HG02981 (cell line): ENCODE measurements around the gene SH3PXD2A.

Source experiments
- ATAC-seq: cut with Tn5 transposase; IDR thresholded peaks from one replicate; pipeline ENCODE4 v1.9.1; 2021; ENCODE audit warnings: mild to moderate bottlenecking, moderate library complexity; ENCODE audit not compliant: unreplicated experiment

Gene SH3PXD2A

DNA sequence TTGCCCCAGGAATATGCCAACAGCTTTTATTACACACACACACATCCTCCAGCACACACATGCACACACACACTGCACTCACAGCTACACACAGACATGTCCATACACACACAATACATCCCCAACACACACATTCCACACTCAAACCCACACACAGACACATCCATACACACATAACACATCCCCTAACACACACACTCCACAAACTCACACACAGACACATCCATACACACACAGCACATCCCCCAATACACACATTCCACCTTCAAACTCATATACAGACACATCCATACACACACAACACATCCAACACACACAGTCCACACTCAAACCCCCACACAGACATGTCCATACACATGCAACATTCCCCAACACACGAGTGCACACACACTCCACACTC is 19.1 kb downstream of the SH3PXD2A start:
- ATAC-seq = no peak

DNA sequence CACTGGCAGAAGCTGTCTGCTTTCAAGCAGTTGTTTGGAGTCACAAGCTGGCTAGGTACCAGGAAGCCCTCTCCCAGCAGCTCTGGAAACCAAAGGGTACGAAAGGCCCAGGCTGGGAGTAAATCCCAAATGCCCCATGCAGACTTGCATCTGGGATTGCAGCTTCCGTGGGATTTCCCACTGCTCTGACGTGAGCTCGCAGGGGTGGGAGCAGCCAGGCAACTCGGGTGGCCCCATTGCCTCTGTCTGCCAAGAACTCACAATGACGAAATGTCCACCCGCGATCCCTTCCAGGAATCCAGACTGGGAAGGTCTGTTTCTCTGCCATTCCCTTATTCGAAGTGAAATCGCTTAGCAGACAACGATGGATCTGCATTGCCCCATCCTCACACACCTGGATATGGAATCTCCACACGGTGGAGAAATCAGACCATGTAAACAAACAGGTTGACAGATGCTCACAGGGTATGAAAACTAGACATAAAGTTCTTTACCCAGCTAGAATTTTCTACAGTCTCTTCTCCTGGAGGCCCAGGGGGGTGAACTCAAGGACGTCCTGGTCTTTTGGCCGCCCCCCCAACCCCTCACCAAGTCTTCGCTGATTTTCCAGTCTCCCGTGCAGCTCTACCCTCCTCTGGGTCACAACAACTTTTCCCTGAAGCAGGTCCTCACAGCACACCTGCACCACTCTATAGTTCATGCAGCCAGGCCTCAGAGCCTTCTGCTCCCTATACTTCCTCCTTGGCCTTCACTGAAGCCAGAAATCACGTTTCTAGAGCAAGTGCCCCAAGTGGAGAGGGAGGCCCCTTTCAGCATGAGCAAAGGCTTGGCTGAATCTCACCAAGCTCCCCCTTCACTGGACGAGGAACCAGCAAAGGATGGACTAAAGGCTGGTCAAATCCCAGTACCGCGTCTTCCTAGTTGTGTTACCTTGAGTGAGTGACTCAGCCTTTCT is 20.0 kb downstream of the SH3PXD2A start:
- ATAC-seq = no peak

DNA sequence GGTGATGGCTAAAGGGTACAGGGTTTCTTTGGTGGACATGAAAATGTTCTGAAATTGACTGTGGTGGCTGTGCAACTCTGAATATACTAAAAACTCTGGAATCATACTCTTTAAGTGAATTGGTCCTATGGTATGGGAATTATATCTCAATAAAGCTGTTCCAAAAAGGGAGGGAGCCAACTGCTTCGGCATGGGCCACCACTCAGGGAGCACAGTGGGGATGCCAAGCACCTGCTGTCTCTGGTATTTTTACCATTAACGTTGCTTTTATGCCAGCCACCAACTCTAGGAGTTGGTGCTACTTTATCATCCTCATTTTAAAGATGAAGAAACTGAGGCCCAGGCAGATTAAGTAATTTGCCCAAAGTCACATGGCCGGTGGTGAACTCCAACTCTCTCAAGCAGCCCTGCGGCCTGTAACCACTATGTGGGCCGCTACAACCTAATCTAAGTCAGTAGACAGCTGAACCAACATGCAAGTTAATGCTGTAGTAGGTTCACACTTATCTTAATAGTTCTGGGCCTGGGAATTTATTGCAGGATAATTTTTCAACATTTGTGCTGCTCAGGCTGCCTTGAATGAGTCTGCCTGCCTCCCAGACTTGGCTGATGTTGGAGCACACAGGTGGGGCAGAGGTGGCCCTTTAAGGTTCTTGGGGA is 20.8 kb downstream of the SH3PXD2A start:
- no peak for ATAC-seq

DNA sequence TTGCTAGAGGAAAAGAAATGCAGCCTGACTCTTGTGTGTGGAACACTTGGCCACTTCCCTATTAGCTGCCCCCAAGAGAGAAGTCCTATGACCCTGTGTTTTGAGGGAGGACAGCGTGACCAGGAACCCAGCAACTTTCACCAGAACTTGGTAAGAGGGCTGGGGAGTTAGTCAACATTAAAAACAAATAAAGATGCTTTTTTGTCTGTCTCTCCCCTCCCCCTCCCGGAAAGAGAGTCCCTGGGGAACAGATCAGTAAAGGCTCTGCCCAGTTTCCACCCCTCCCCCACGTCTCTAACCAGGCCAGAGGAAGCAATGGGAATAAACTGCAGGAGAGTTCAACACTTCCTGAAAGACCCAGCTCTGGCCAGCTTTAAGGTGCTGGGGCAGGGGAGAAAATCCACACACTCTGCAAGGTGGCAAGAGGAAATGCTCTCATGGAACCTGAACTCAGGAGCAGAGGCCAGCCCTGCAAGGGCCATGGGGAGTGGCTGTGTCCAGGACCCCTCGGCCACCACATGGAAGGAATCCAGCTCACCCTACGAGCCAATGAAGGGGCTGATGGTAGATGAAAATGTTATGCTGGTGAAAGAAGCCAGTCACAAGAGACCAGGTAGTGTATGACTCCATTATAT is 21.5 kb downstream of the SH3PXD2A start:
- ATAC-seq = no peak

DNA sequence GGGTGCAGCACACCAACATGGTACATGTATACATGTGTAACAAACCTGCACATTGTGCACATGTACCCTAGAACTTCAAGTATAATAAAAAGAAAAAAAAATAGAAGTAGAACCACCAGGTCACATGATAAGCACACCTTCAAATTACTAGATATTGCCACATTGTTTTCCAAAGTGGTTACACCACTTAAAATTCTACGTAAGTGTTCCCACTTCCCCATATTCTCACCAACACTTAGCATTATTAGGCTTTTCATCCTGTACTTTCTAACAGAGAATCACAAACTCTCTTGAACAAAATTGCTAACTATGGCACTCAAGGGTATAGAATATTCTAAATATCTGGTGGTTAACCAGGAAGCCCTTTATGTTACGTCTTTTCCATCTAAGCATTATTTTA is 22.6 kb downstream of the SH3PXD2A start:
- no peak for ATAC-seq

GRCh38 chr10:103829838-103830465 is 25.4 kb downstream of the SH3PXD2A start:
- ATAC-seq = no peak

DNA sequence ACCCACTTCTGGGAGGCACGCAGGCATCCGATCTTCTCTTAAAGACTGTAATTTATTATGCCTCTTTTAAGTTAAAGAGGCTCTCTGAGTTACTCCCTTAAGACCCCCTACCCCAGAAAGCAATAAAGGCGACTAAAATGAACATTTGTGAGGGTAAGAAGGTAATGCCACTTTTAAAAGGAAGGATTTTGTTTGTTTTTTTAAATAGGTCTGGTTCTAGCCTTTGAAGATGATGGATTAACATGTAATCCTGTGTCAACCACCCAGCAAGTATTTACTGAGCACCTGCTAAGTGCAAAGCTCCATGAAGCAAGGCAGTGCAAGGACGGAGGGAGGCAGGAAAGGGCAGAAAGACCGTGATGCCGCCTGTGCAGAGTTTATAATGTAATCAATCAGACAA is 26.1 kb downstream of the SH3PXD2A start:
- no peak for ATAC-seq

DNA sequence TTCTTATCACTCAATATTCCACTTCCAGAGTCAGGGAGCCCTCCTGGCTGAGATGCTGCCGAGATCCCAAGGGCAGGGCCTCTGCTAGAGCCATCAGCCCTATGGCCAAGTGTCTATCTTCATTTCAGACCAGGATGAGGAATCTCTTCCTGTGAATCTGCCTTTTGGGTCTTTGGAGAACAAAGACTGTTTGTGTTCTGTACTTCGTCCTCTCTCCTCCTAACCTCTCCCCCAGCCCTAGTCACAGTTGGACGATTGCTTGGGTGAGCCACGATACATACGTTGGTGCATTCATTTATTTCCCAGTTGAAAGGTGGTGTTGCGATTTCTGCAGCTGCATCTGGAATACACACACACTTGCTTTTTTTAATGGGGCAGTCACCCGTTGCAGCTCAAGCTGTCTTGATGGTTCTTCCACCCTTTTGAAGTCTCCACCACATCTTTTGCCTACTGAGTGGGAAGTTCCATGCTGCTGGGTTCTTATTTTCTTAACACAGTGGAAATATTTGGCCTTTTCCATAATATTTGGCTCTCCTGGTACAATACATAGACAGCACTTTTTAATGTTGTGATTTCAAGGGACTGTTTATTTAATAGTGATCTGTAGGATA is 26.7 kb downstream of the SH3PXD2A start:
- no peak for ATAC-seq

GRCh38 chr10:103828107-103828506 is 27.3 kb downstream of the SH3PXD2A start:
- ATAC-seq = no peak

GRCh38 chr10:103826885-103827284 is 28.5 kb downstream of the SH3PXD2A start:
- ATAC-seq = no peak

- no peak for ATAC-seq
These were observed 31.1 kb downstream of the SH3PXD2A start for GRCh38 chr10:103824281-103824680.

DNA sequence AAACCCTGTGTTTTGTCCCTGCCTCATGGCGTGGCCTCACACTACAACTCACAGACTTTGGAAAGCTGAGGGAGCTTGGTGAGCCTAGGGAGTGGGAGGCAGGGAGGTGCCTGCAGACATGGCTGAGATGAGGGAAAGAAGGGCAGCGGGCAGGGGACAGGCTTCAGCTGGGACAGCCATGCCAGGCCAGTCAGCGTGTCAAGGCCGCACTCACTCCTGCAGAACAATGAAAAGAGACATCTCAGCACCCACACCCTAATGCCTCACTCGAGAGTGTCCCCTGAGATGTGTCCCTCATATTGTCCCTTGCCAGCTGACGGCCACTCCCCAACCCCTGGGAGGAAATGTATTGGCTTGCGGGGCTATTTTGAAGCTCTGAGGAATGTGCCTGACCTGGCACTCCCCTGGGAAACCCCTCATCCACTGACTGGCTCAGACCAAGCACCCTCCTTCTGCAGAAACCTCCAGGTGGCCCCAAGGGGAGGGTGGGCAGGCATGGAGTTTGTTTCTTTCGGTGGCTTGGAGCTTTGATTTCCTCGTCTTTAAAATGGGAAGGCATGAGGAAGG is 31.6 kb downstream of the SH3PXD2A start:
- no peak for ATAC-seq

DNA sequence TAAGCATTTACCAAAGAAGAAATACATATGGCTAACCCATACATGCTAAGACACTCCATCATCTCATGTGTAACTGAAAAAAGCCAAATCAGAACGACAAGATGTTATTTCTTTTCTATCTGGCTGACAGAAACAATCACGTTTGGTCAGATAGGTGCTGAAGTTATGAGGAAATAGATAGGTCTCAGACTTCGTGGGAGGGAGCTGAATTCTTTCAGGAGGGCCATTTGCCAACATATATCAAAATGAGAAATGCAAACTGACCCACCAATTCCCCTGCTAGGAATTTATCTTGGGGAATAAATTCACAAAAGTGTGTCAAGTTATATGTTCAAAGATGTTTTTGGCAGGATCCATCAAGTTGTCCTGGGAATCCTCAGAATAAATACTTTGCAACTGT is 32.6 kb downstream of the SH3PXD2A start:
- no peak for ATAC-seq

GRCh38 chr10:103822107-103822716 is 33.2 kb downstream of the SH3PXD2A start:
- ATAC-seq = no peak

DNA sequence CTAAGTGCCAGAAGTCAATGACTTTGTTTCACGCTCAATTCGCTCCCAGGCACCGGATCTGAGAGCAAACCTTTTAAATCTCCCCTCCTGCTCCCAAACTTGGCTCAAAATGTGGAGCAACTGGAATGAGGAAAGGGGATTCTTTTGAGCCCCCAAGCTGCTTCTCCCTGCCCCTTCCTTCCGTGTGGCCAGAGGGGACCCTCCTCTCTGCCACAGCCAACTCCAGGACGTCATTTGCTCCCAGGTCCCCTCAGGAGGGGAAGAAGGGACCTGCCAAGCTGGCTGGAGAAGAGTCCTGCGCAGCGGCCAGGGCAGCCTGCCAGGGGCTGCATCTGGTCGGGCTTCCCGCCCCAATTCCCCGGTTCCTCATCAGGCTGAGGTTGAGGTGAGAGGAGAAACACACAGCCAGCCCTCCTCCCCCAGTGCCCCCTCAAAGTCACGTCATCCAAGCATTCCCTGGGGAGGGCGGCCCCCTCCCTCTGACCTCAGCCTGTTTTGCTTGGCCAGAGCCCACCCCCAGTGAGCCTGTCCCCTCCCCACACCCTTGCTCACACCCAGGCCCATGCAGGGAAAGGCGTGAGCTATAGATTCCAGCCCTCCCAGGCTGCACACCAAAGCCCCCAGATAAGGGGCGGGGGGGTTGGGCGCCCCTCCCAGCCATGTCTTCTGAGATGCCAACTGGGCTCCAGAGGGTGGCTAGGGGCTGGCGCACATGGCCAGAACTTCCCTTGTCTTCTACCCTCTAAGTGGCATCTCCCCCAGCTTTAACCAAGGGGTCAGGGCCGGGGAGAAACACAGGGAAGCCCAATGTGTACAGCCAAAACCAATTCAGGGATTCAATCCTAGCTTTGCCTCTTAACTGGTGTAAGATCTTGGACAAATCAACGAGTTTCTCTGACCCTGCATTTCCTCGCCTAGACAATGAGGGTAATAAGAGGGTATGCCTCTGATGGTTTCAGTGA is 35.0 kb downstream of the SH3PXD2A start:
- no peak for ATAC-seq

DNA sequence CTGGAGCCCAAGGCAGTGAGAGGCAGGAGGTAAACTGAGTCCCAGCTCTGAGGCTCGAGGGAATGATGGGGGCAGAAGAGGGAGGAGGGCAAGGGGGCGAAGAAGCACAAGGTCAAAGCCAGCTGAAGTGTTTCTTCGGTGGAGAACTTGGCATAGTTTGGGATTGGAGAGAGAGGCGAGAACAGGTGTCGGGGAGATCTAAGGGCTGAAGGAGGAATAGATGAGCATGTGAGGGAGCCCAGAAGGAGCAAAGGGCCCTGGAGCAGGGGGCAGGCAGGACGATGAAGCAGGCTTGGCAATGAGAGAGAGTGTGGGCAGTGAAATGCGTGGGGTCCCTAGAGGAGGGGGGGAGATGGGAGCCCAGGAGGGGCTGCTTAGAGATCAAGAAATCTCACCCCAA is 35.9 kb downstream of the SH3PXD2A start:
- ATAC-seq = no peak

DNA sequence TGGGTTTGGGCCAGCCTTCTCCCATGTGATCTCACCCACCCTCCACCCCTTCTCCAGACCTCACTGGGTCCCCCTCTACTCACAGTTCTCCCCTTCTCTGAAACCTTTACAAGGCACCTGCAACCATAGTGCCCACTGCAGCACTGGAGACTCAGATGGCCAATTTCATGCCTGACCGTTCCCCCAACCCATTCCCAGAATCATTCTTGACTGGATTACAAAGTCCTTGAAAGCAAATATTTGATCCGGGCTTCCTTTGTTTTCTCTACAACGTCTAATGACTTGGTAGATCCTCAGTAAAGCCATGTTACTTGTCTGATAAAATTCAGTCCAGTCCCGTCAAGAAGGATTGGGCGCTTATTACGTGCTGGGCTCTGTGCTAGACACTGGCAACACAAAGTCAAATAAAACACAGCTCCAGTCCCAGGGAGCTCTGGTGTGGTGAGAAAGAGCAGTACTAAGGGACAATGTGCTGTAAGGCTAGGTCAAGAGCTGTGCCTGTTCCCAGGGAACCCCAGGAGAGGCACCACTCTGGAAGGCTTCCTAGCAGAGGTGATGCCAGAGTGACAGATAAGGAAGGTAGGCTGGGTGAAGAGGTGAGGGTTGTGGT is 36.5 kb downstream of the SH3PXD2A start:
- no peak for ATAC-seq

DNA sequence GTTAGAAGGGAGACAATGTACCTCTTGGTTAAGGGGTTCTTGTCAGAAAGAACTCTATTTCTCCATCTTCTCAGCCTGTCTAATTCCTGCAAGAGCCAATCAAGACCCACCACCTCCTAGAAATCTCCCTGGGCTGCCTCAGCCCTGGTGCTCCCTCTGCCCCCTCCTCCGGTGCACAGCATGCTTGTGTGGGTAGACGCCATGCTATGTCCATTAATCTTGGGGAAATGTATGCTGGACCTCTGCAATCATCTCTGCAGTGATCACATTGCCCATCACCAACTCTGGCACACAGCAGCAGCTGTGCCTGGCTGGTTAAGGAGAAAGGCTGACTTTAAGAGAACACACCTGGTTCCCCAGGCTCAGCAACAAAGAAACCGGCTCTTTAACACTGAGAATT is 37.3 kb downstream of the SH3PXD2A start:
- ATAC-seq = no peak

DNA sequence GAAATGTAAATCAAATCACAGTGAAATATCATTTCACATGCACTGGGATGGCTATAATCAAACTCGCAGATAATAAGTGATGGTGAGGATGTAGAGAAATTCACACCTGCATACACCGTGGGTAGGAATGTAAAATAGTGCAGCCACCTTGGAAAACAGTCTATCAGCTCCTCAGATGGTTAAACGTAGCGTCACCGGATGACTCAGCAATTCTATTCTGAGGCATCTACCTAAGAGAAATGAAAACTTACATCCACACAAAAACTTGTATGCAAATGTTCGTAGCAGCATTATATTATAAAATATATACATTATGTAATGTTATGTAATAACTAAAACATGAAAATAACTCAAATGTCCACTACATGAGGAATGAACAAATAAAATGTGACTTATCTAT is 38.9 kb downstream of the SH3PXD2A start:
- ATAC-seq = no peak
